Hepatocyte (in vitro differentiated cells): ENCODE results near the gene GRID2IP.

Experiments
- CTCF ChIP-seq: fragments of 200-600 bp; sonication (generic); IDR thresholded peaks from 2 replicates; pipeline ENCODE4 v1.5.1; 2016; ENCODE audit warnings: antibody characterized with exemption, mild to moderate bottlenecking; ENCODE audit not compliant: poor library complexity
- EZH2phosphoT487 ChIP-seq: fragments of 200-600 bp; sonication (generic); IDR thresholded peaks from one replicate; pipeline ENCODE4 v1.6.1; 2018; ENCODE audit warnings: antibody characterized with exemption, mild to moderate bottlenecking, low read depth, moderate library complexity; ENCODE audit not compliant: unreplicated experiment, severe bottlenecking

DNA sequence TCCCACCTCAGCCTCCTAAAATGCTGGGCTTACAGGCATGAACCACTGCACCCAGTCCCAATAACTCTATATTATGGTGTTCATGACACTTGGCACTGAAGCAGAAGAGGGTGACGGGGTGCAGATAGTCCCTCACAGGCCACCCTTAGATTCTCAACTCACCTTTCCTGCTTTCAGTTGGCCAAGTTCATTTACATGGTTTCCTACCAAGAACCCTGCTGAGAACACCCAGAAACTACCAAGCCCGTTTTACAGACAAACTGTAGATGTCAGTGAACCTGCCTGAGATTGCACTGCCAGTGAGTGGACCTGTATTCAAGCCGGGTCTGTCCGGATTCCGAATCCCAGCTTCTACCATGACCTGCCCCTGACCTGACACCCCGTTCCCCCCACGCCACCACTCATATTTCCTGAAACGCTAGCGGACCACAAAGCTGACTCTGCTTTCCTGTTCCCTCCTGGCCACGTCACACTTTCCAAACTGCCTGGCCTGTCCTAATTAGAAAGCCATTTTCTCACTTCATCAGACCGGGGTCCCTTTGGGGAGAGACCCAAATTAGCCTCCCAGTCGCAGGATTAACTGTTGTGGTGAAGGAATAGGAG lies 17.3 kb downstream of the GRID2IP start:
- no peak for TF ChIP-seq CTCF
- TF ChIP-seq EZH2phosphoT487 = no peak
